ENCODE measurements around the gene GABRP. TPM values are rescaled to one million over a fixed set of nuclear protein-coding genes. Genes with fewer than 3 reads are reported as not detected.

Gene GABRP
- total and polyA plus RNA-seq, 7 experiments from 2014 or later, result not detected

- ATAC-seq (no peak), DNase-seq (no peak)
- no peak overlapping the region for H3K27ac Mint-ChIP-seq
- no peaks in the 10 kb centered on the region for H3K27me3 ChIP-seq (ENCODE audit: control insufficient read depth in 2 of 2, insufficient read depth in 2 of 2, low read length in 2 of 2)
- no peaks in the 10 kb centered on the region for H3K4me1 Mint-ChIP-seq
- H3K27me3 Mint-ChIP-seq, result peaks cover 0 to 11% (median 6%) of the 10 kb centered on the region in 5 donors
- H3K4me1 ChIP-seq (ENCODE audit: control insufficient read depth in 2 of 2, insufficient read depth in 2 of 2, low read length in 2 of 2), result no peaks in the 10 kb centered on the region
- no peak overlapping the region for H3K4me3 ChIP-seq (ENCODE audit: low read length)
- no peaks in the 10 kb centered on the region for H3K36me3 Mint-ChIP-seq
- no peak overlapping the region for H3K4me3 Mint-ChIP-seq
- peaks cover 0 to 1% (median 0%) of the 10 kb centered on the region in 11 donors for H3K9me3 Mint-ChIP-seq
- H3K9me3 ChIP-seq (ENCODE audit: control insufficient read depth in 2 of 3, low read length in 3 of 3), result no peaks in the 10 kb centered on the region
- ChIA-PET POLR2A (no interaction called here), CTCF (no interaction called here)
- intact Hi-C loops (cut with micrococcal nuclease), result no loop called here
- H3K27ac ChIP-seq (ENCODE audit: low read depth, low read length), result no peak overlapping the region
- H3K36me3 ChIP-seq (ENCODE audit: control insufficient read depth in 2 of 3, insufficient read depth in 3 of 3, low read length in 3 of 3), result no peaks in the 10 kb centered on the region
Observed at GRCh38 chr5:170771496-170771895, 12.0 kb upstream of the GABRP start.

- no peak overlapping the region for H3K4me3 Mint-ChIP-seq
- peaks cover 0 to 10% (median 6%) of the 10 kb centered on the region in 5 donors for H3K27me3 Mint-ChIP-seq
- H3K27ac Mint-ChIP-seq, result no peak overlapping the region
- Histone ChIP-seq H3K4me3 (ENCODE audit: low read length) (no peak overlapping the region), H3K4me1 (ENCODE audit: control insufficient read depth in 2 of 2, insufficient read depth in 2 of 2, low read length in 2 of 2) (no peaks in the 10 kb centered on the region), H3K27me3 (ENCODE audit: control insufficient read depth in 2 of 2, insufficient read depth in 2 of 2, low read length in 2 of 2) (no peaks in the 10 kb centered on the region), H3K9me3 (ENCODE audit: control insufficient read depth in 2 of 3, low read length in 3 of 3) (no peaks in the 10 kb centered on the region), H3K27ac (ENCODE audit: low read depth, low read length) (no peak overlapping the region), H3K36me3 (ENCODE audit: control insufficient read depth in 2 of 3, insufficient read depth in 3 of 3, low read length in 3 of 3) (no peaks in the 10 kb centered on the region)
- CTCF ChIA-PET, result no interaction called here
- intact Hi-C loops (cut with micrococcal nuclease), result no loop called here
- no peaks in the 10 kb centered on the region for H3K36me3 Mint-ChIP-seq
- POLR2A ChIA-PET, result no interaction called here
- DNase-seq, result no peak
- H3K9me3 Mint-ChIP-seq, result peaks cover 0 to 1% (median 0%) of the 10 kb centered on the region in 11 donors
- no peak for ATAC-seq
- H3K4me1 Mint-ChIP-seq, result no peaks in the 10 kb centered on the region
Observed at GRCh38 chr5:170773024-170773985, 10.2 kb upstream of the GABRP start.

GRCh38 chr5:170774831-170775230 lies 8.7 kb upstream of the GABRP start:
- Histone ChIP-seq H3K27ac (ENCODE audit: low read depth, low read length) (no peak overlapping the region), H3K4me1 (ENCODE audit: control insufficient read depth in 2 of 2, insufficient read depth in 2 of 2, low read length in 2 of 2) (no peaks in the 10 kb centered on the region), H3K36me3 (ENCODE audit: control insufficient read depth in 2 of 3, insufficient read depth in 3 of 3, low read length in 3 of 3) (no peaks in the 10 kb centered on the region), H3K9me3 (ENCODE audit: control insufficient read depth in 2 of 3, low read length in 3 of 3) (no peaks in the 10 kb centered on the region), H3K27me3 (ENCODE audit: control insufficient read depth in 2 of 2, insufficient read depth in 2 of 2, low read length in 2 of 2) (no peaks in the 10 kb centered on the region), H3K4me3 (ENCODE audit: low read length) (no peak overlapping the region)
- ATAC-seq (no peak), DNase-seq (no peak)
- CTCF ChIA-PET, result no interaction called here
- H3K36me3 Mint-ChIP-seq, result no peaks in the 10 kb centered on the region
- no peaks in the 10 kb centered on the region for H3K4me1 Mint-ChIP-seq
- H3K27me3 Mint-ChIP-seq, result peaks cover 0 to 9% (median 6%) of the 10 kb centered on the region in 5 donors
- H3K9me3 Mint-ChIP-seq, result peaks cover 0 to 1% (median 0%) of the 10 kb centered on the region in 11 donors
- H3K27ac Mint-ChIP-seq, result no peak overlapping the region
- H3K4me3 Mint-ChIP-seq, result no peak overlapping the region
- POLR2A ChIA-PET, result no interaction called here
- intact Hi-C loops (cut with micrococcal nuclease), result no loop called here

- H3K27ac ChIP-seq (ENCODE audit: low read depth, low read length), result no peak overlapping the region
- DNase-seq (no peak), ATAC-seq (no peak)
- Mint-ChIP-seq H3K27ac (no peak overlapping the region), H3K36me3 (no peaks in the 10 kb centered on the region), H3K9me3 (peaks cover 0 to 1% (median 0%) of the 10 kb centered on the region in 11 donors), H3K27me3 (peaks cover 0 to 6% (median 3%) of the 10 kb centered on the region in 5 donors), H3K4me3 (no peak overlapping the region), H3K4me1 (no peaks in the 10 kb centered on the region)
- H3K9me3 ChIP-seq (ENCODE audit: control insufficient read depth in 2 of 3, low read length in 3 of 3), result no peaks in the 10 kb centered on the region
- H3K36me3 ChIP-seq (ENCODE audit: control insufficient read depth in 2 of 3, insufficient read depth in 3 of 3, low read length in 3 of 3), result no peaks in the 10 kb centered on the region
- H3K4me1 ChIP-seq (ENCODE audit: control insufficient read depth in 2 of 2, insufficient read depth in 2 of 2, low read length in 2 of 2), result no peaks in the 10 kb centered on the region
- POLR2A ChIA-PET, result no interaction called here
- no peak overlapping the region for H3K4me3 ChIP-seq (ENCODE audit: low read length)
- intact Hi-C loops (cut with micrococcal nuclease), result no loop called here
- no peaks in the 10 kb centered on the region for H3K27me3 ChIP-seq (ENCODE audit: control insufficient read depth in 2 of 2, insufficient read depth in 2 of 2, low read length in 2 of 2)
- CTCF ChIA-PET, result no interaction called here
Observed at GRCh38 chr5:170781946-170782345, 1.6 kb upstream of the GABRP start.

GRCh38 chr5:170782438-170782837 lies 1.1 kb upstream of the GABRP start:
- DNase-seq, result no peak
- H3K4me3 Mint-ChIP-seq, result no peak overlapping the region
- no peaks in the 10 kb centered on the region for H3K36me3 ChIP-seq (ENCODE audit: control insufficient read depth in 2 of 3, insufficient read depth in 3 of 3, low read length in 3 of 3)
- no peak for ATAC-seq
- POLR2A ChIA-PET, result no interaction called here
- no peak overlapping the region for H3K4me3 ChIP-seq (ENCODE audit: low read length)
- H3K27ac ChIP-seq (ENCODE audit: low read depth, low read length), result no peak overlapping the region
- H3K27ac Mint-ChIP-seq, result no peak overlapping the region
- CTCF ChIA-PET, result no interaction called here
- peaks cover 0 to 1% (median 0%) of the 10 kb centered on the region in 11 donors for H3K9me3 Mint-ChIP-seq
- intact Hi-C loops (cut with micrococcal nuclease), result no loop called here
- H3K27me3 Mint-ChIP-seq, result peaks cover 0 to 6% (median 3%) of the 10 kb centered on the region in 5 donors
- no peaks in the 10 kb centered on the region for H3K4me1 Mint-ChIP-seq
- H3K9me3 ChIP-seq (ENCODE audit: control insufficient read depth in 2 of 3, low read length in 3 of 3), result no peaks in the 10 kb centered on the region
- H3K4me1 ChIP-seq (ENCODE audit: control insufficient read depth in 2 of 2, insufficient read depth in 2 of 2, low read length in 2 of 2), result no peaks in the 10 kb centered on the region
- no peaks in the 10 kb centered on the region for H3K27me3 ChIP-seq (ENCODE audit: control insufficient read depth in 2 of 2, insufficient read depth in 2 of 2, low read length in 2 of 2)
- H3K36me3 Mint-ChIP-seq, result no peaks in the 10 kb centered on the region

- Histone ChIP-seq H3K9me3 (ENCODE audit: control insufficient read depth in 2 of 3, low read length in 3 of 3) (no peaks in the 10 kb centered on the region), H3K27ac (ENCODE audit: low read depth, low read length) (no peak overlapping the region), H3K4me1 (ENCODE audit: control insufficient read depth in 2 of 2, insufficient read depth in 2 of 2, low read length in 2 of 2) (no peaks in the 10 kb centered on the region), H3K4me3 (ENCODE audit: low read length) (no peak overlapping the region), H3K36me3 (ENCODE audit: control insufficient read depth in 2 of 3, insufficient read depth in 3 of 3, low read length in 3 of 3) (no peaks in the 10 kb centered on the region), H3K27me3 (ENCODE audit: control insufficient read depth in 2 of 2, insufficient read depth in 2 of 2, low read length in 2 of 2) (no peaks in the 10 kb centered on the region)
- peak overlapping the region in 1 of 9 donors; percentile 1 for H3K27ac Mint-ChIP-seq
- CTCF ChIA-PET, result no interaction called here
- POLR2A ChIA-PET, result no interaction called here
- no peaks in the 10 kb centered on the region for H3K4me1 Mint-ChIP-seq
- H3K9me3 Mint-ChIP-seq, result peaks cover 0 to 1% (median 0%) of the 10 kb centered on the region in 11 donors
- no peaks in the 10 kb centered on the region for H3K36me3 Mint-ChIP-seq
- peaks cover 0 to 10% (median 3%) of the 10 kb centered on the region in 5 donors for H3K27me3 Mint-ChIP-seq
- no peak overlapping the region for H3K4me3 Mint-ChIP-seq
- ATAC-seq, result no peak
- DNase-seq, result no peak
- intact Hi-C loops (cut with micrococcal nuclease), result no loop called here
Observed at GRCh38 chr5:170785416-170785815, 1.9 kb downstream of the GABRP start.

- H3K27me3 Mint-ChIP-seq, result peaks cover 0 to 10% (median 0%) of the 10 kb centered on the region in 5 donors
- H3K27ac Mint-ChIP-seq, result no peak overlapping the region
- CTCF ChIA-PET, result no interaction called here
- DNase-seq (no peak), ATAC-seq (no peak)
- Histone ChIP-seq H3K27ac (ENCODE audit: low read depth, low read length) (no peak overlapping the region), H3K27me3 (ENCODE audit: control insufficient read depth in 2 of 2, insufficient read depth in 2 of 2, low read length in 2 of 2) (no peaks in the 10 kb centered on the region), H3K9me3 (ENCODE audit: control insufficient read depth in 2 of 3, low read length in 3 of 3) (no peaks in the 10 kb centered on the region), H3K36me3 (ENCODE audit: control insufficient read depth in 2 of 3, insufficient read depth in 3 of 3, low read length in 3 of 3) (no peaks in the 10 kb centered on the region), H3K4me3 (ENCODE audit: low read length) (no peak overlapping the region), H3K4me1 (ENCODE audit: control insufficient read depth in 2 of 2, insufficient read depth in 2 of 2, low read length in 2 of 2) (no peaks in the 10 kb centered on the region)
- POLR2A ChIA-PET, result no interaction called here
- peaks cover 0 to 1% (median 0%) of the 10 kb centered on the region in 11 donors for H3K9me3 Mint-ChIP-seq
- intact Hi-C loops (cut with micrococcal nuclease), result no loop called here
- H3K36me3 Mint-ChIP-seq, result no peaks in the 10 kb centered on the region
- no peaks in the 10 kb centered on the region for H3K4me1 Mint-ChIP-seq
- H3K4me3 Mint-ChIP-seq, result no peak overlapping the region
Observed at GRCh38 chr5:170787216-170787615, 3.7 kb downstream of the GABRP start.

All from naive thymus-derived CD4-positive, alpha-beta T cell (primary cell).